Measurements from ENCODE around the gene ATG4B. TPM values are rescaled to one million over a fixed set of nuclear protein-coding genes. Genes with fewer than 3 reads are reported as not detected.

Gene ATG4B
- total RNA-seq, 4 donors from 2014 or later, result 44.2 to 72.1 (median 66.0) TPM

DNA sequence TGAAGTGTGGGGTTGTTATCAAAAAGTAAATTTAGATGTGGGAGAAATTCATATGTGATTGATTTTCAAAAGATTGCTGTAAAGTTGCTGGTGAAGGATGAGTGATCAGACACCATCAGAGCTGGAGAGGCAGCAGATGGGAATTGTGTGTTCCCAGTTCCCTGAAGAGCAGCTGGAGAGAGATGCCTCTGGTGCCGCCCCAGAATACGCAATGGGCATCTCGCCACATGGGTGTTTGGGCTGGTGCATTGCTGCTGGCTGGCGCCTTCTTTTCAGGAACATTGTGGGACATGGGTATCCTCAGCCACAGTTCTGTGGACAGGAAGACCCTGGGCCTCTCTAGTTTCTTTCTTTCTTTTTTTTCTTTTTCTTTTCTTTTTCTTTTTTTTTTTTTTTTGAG lies 11.9 kb downstream of the ATG4B start:
- no peak for ATAC-seq
- 60 to 90% methylated on average over 2 to 4 of the region's 4 CpGs for WGBS, 2 donors (ENCODE audit: low coverage in 1 of 2)

DNA sequence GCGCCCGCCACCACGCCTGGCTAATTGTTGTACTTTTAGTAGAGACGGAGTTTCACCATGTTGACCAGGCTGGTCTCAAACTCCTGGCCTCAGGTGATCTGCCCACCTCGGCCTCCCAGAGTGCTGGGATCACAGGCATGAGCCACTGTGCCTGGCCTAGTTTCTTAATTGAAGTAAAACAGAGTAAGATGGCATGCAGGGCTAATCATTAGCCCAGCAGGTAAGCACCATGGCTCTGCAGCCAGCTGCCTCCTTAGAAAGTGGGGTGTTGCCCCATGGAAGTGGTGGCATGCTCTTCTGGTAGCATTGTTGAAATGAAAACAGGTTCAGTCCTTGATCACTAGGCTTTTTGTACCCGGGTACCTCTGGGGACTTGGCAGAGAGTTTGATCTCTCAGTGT lies 12.4 kb downstream of the ATG4B start:
- ATAC-seq, result no peak
- Histone ChIP-seq H3K9me3 (no peaks in the 10 kb centered on the region), H3K36me3 (peaks cover 0 to 41% of the 10 kb centered on the region in 2 donors), H3K4me1 (peaks cover 2 to 51% (median 9%) of the 10 kb centered on the region in 3 donors), H3K27ac (no peak overlapping the region), H3K27me3 (no peaks in the 10 kb centered on the region), H3K4me3 (no peak overlapping the region)
- TF ChIP-seq, protein P1, sequence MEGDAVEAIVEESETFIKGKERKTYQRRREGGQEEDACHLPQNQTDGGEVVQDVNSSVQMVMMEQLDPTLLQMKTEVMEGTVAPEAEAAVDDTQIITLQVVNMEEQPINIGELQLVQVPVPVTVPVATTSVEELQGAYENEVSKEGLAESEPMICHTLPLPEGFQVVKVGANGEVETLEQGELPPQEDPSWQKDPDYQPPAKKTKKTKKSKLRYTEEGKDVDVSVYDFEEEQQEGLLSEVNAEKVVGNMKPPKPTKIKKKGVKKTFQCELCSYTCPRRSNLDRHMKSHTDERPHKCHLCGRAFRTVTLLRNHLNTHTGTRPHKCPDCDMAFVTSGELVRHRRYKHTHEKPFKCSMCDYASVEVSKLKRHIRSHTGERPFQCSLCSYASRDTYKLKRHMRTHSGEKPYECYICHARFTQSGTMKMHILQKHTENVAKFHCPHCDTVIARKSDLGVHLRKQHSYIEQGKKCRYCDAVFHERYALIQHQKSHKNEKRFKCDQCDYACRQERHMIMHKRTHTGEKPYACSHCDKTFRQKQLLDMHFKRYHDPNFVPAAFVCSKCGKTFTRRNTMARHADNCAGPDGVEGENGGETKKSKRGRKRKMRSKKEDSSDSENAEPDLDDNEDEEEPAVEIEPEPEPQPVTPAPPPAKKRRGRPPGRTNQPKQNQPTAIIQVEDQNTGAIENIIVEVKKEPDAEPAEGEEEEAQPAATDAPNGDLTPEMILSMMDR (IDR thresholded peaks at IDR 0.05), result no peak
- WGBS, 2 donors (ENCODE audit: low coverage in 1 of 2), result 86% methylated on average over 1 of the region's 6 CpGs; no CpG with 5 or more reads in 1 of the 2 donors

More for the DNA sequence above, 11.9 kb downstream of the ATG4B start:
- Histone ChIP-seq H3K9me3 (no peaks in the 10 kb centered on the region), H3K27ac (no peak overlapping the region), H3K4me1 (peaks cover 2 to 51% (median 9%) of the 10 kb centered on the region in 3 donors), H3K27me3 (no peaks in the 10 kb centered on the region), H3K4me3 (no peak overlapping the region), H3K36me3 (peaks cover 0 to 36% of the 10 kb centered on the region in 2 donors)
- TF ChIP-seq POLR2A (IDR thresholded peaks at IDR 0.05), result no peak
- no peak for TF ChIP-seq POLR2AphosphoS5 (IDR thresholded peaks at IDR 0.05)
- no peak for TF ChIP-seq EP300 (IDR thresholded peaks at IDR 0.05)
- TF ChIP-seq, protein P1 (IDR thresholded peaks at IDR 0.05), result no peak

DNA sequence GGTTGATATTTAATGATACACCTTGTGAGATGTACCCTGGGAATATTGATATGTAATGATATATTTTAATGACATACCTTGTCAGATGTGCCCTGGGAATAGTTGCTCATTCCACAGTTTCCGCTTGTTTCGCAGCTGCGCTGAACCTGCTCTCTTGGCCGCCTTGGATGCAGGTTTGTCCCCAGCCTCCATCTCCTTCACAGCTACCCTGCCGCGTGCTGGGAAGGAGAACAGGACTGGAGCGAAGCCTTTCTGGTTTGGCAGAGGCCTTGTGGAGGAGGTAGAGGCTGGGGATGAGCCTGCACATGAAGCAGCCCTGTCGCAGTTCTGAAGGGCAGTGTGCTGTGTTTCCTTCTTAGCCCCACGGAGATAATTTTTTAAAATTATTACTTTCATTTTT lies 14.6 kb downstream of the ATG4B start:
- ATAC-seq, result no peak
- WGBS, 2 donors (ENCODE audit: low coverage in 1 of 2), result 91 to 100% methylated on average over 2 to 7 of the region's 9 CpGs
- no peak overlapping the region for H3K27ac ChIP-seq

DNA sequence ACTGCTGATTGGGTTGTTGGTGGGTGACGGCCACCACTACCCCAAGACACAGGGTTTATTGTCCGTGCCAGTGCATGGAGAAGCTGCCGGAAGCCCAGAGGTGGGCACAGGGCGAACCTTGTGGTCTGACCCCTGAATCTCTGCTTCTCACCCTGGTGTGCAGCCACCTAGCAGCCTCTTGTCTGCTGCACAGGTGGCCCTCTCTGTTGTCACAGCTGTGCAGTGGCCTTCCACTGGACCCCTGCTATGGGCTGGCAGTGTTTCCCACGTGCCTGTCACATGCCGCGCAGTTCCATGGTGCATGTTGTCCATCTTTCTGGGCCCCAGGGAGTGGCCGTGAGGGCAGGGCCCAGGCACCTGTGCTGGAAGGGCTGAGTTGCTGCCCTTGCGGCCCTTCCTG lies 15.2 kb downstream of the ATG4B start:
- Histone ChIP-seq H3K4me1 (peaks cover 0 to 24% (median 0%) of the 10 kb centered on the region in 3 donors), H3K4me3 (no peak overlapping the region), H3K27me3 (no peaks in the 10 kb centered on the region), H3K9me3 (no peaks in the 10 kb centered on the region), H3K27ac (no peak overlapping the region), H3K36me3 (peaks cover 0 to 69% of the 10 kb centered on the region in 2 donors)
- WGBS, 2 donors (ENCODE audit: low coverage in 1 of 2), result 88% methylated on average over 1 of the region's 9 CpGs; no CpG with 5 or more reads in 1 of the 2 donors
- TF ChIP-seq, protein P1 (IDR thresholded peaks at IDR 0.05), result no peak
- TF ChIP-seq POLR2A (IDR thresholded peaks at IDR 0.05), result no peak
- no peak for TF ChIP-seq POLR2AphosphoS5 (IDR thresholded peaks at IDR 0.05)
- no peak for TF ChIP-seq EP300 (IDR thresholded peaks at IDR 0.05)
- ATAC-seq, result no peak

More for the DNA sequence above, 14.6 kb downstream of the ATG4B start:
- Histone ChIP-seq H3K9me3 (no peaks in the 10 kb centered on the region), H3K27me3 (no peaks in the 10 kb centered on the region), H3K4me3 (no peak overlapping the region), H3K4me1 (peaks cover 0 to 29% (median 0%) of the 10 kb centered on the region in 3 donors), H3K36me3 (peaks cover 0 to 63% of the 10 kb centered on the region in 2 donors)
- TF ChIP-seq POLR2AphosphoS5 (IDR thresholded peaks at IDR 0.05) (no peak), POLR2A (IDR thresholded peaks at IDR 0.05) (no peak), EP300 (IDR thresholded peaks at IDR 0.05) (no peak)
- TF ChIP-seq, protein P1 (IDR thresholded peaks at IDR 0.05), result no peak

DNA sequence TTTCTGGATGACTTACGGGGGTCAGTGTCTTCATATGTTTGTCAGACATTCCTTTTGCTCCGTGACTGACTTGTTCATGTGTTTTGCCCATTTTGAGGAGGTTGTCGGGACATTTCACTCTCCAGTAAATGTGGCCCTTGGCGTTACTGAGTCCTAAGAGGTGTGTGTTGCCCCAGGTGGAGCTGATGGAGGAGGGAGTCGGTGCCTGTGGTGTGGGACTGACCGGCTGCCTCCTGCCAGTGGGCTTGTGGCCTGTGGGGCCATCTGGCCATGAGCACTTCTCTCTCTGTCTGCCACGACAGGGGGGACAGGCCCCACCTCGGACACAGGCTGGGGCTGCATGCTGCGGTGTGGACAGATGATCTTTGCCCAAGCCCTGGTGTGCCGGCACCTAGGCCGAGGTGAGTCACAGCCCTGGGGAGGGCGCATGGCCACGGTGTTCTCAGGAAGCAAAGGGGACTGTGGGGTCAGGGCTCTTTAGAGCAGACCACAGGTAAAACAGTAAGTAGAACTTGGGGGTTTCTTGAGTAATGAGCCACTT lies 15.8 kb downstream of the ATG4B start:
- H3K4me1 ChIP-seq, result peaks cover 0 to 18% (median 0%) of the 10 kb centered on the region in 3 donors
- WGBS, 2 donors (ENCODE audit: low coverage in 1 of 2), result 84 to 90% methylated on average over 5 of the region's 13 CpGs
- no peak overlapping the region for H3K4me3 ChIP-seq
- no peaks in the 10 kb centered on the region for H3K9me3 ChIP-seq
- ATAC-seq, result no peak
- TF ChIP-seq POLR2AphosphoS5 (IDR thresholded peaks at IDR 0.05) (no peak), POLR2A (IDR thresholded peaks at IDR 0.05) (no peak), EP300 (IDR thresholded peaks at IDR 0.05) (no peak)
- TF ChIP-seq, protein P1 (IDR thresholded peaks at IDR 0.05), result no peak
- H3K27me3 ChIP-seq, result no peaks in the 10 kb centered on the region
- H3K36me3 ChIP-seq, result peaks cover 0 to 75% of the 10 kb centered on the region in 2 donors
- no peak overlapping the region for H3K27ac ChIP-seq
